HEK293T (cell line): ENCODE data around the gene GNE.

Experiments
- ARNT ChIP-seq: fragments of 450-650 bp; IDR thresholded peaks from 2 replicates; pipeline ENCODE4 v1.6.1; 2017; ENCODE audit warnings: mild to moderate bottlenecking
- BHLHE40 ChIP-seq: fragments of 450-650 bp; IDR thresholded peaks from 2 replicates; pipeline ENCODE4 v1.6.1; 2016; ENCODE audit warnings: mild to moderate bottlenecking, moderate library complexity, borderline replicate concordance
- FOXA1 ChIP-seq: fragments of 450-650 bp; IDR thresholded peaks from 2 replicates; pipeline ENCODE4 v1.6.1; 2016; ENCODE audit warnings: mild to moderate bottlenecking
- FOXK2 ChIP-seq: fragments of 450-650 bp; IDR thresholded peaks from 2 replicates; pipeline ENCODE4 v1.6.1; 2016; ENCODE audit warnings: mild to moderate bottlenecking
- HDGF ChIP-seq: fragments of 450-650 bp; IDR thresholded peaks from 2 replicates; pipeline ENCODE4 v1.6.1; 2017; ENCODE audit warnings: antibody characterized with exemption, borderline replicate concordance
- NFRKB ChIP-seq: fragments of 450-650 bp; IDR thresholded peaks from 2 replicates; pipeline ENCODE4 v1.6.1; 2016; ENCODE audit warnings: mild to moderate bottlenecking, moderate library complexity
- SUZ12 ChIP-seq: fragments of 450-650 bp; IDR thresholded peaks from 2 replicates; pipeline ENCODE4 v1.6.1; 2016; ENCODE audit warnings: mild to moderate bottlenecking
- TARDBP ChIP-seq: fragments of 450-650 bp; IDR thresholded peaks from 2 replicates; pipeline ENCODE4 v1.6.1; 2016
- ZNF384 ChIP-seq: fragments of 450-650 bp; IDR thresholded peaks from 2 replicates; pipeline ENCODE4 v1.6.1; 2016

- TF ChIP-seq ZNF384 (no peak), HDGF (no peak), ARNT (no peak), BHLHE40 (no peak), NFRKB (no peak), FOXK2 (no peak), FOXA1 (no peak), TARDBP (no peak), SUZ12 (no peak)
Observed at GRCh38 chr9:36187414-36187813, 70.8 kb downstream of the GNE start.
